HAP-1 (cell line): ENCODE results near the gene F10.
"Not testable (repeated sequence)": the region's sequence is repeated elsewhere in the genome, so short reads cannot be mapped to it uniquely, and the experiment has no call there.

Experiments
- DNase-seq, 2 experiments: peaks; one replicate each; pipeline ENCODE4 v3.0.0-alpha.2; 2016 to 2020; ENCODE audit warnings: low spot score in 2 of 2
- H3K27me3 ChIP-seq: fragments of 250-450 bp; sonication (Bioruptor Pico); 2 replicates; pipeline ENCODE4 v1.5.1; 2020; ENCODE audit warnings: low read depth, mild to moderate bottlenecking, moderate library complexity
- H3K36me3 ChIP-seq: fragments of 250-450 bp; sonication (Bioruptor Pico); replicated peaks from 2 replicates; pipeline ENCODE4 v1.5.1; 2020; ENCODE audit warnings: mild to moderate bottlenecking
- H3K4me1 ChIP-seq: fragments of 250-450 bp; sonication (Bioruptor Pico); 2 replicates; pipeline ENCODE4 v1.5.1; 2020; ENCODE audit warnings: mild to moderate bottlenecking
- H3K4me3 ChIP-seq: fragments of 250-450 bp; sonication (Bioruptor Pico); 2 replicates; pipeline ENCODE4 v1.5.1; 2020; ENCODE audit warnings: mild to moderate bottlenecking, moderate library complexity
- H3K9me3 ChIP-seq: fragments of 250-450 bp; sonication (Bioruptor Pico); 2 replicates; pipeline ENCODE4 v1.5.1; 2020; ENCODE audit warnings: mild to moderate bottlenecking, moderate library complexity
- in situ Hi-C: fragments of 300-500 bp; cut with MboI; formaldehyde crosslinking; loops from 3 replicates; pipeline ENCODE4 v1.14.3; 2020; ENCODE audit warnings: low sequenced_read_pairs, inconsistent platforms, mixed read lengths

F10 gene

GRCh38 chr13:113102302-113102701, 20.3 kb upstream of the F10 start:
- H3K4me3 ChIP-seq, H3K4me1 ChIP-seq, H3K9me3 ChIP-seq, in situ Hi-C loops, H3K36me3 ChIP-seq, H3K27me3 ChIP-seq, DNase-seq: not testable (repeated sequence)

GRCh38 chr13:113102727-113103126, 19.9 kb upstream of the F10 start:
- no peak for DNase-seq
- Histone ChIP-seq H3K36me3 (no peaks in the 10 kb centered on the region), H3K4me1 (peaks cover 3% of the 10 kb centered on the region), H3K4me3 (no peak overlapping the region), H3K9me3 (no peaks in the 10 kb centered on the region), H3K27me3 (no peaks in the 10 kb centered on the region)
- in situ Hi-C loops: no loop called here

GRCh38 chr13:113103646-113104045, 19.0 kb upstream of the F10 start:
- in situ Hi-C loops: no loop called here
- DNase-seq: no peak
- Histone ChIP-seq H3K9me3 (no peaks in the 10 kb centered on the region), H3K4me3 (no peak overlapping the region), H3K36me3 (no peaks in the 10 kb centered on the region), H3K4me1 (peaks cover 3% of the 10 kb centered on the region), H3K27me3 (no peaks in the 10 kb centered on the region)

- no peak for DNase-seq
- in situ Hi-C loops: no loop called here
- H3K4me3 ChIP-seq: no peak within 1 kb of the TSS
- no peaks in the 10 kb centered on the region for H3K9me3 ChIP-seq
- H3K36me3 ChIP-seq: no peaks in the 10 kb centered on the region
- H3K27me3 ChIP-seq: no peaks in the 10 kb centered on the region
- H3K4me1 ChIP-seq: peaks cover 3% of the 10 kb centered on the region
Measured at GRCh38 chr13:113105032-113105920, 17.3 kb upstream of the F10 start, which contains the start of gene F7. Gene F7, plus strand, starts transcription at chr13:113105791. Its CDS starts 51 bp downstream, at chr13:113105842.

- no peak for DNase-seq
- in situ Hi-C loops: no loop called here
Measured at GRCh38 chr13:113105921-113106452, 16.6 kb upstream of the F10 start.

GRCh38 chr13:113106711-113107351, 15.8 kb upstream of the F10 start:
- no peak for DNase-seq
- no peak overlapping the region for H3K4me3 ChIP-seq
- no peaks in the 10 kb centered on the region for H3K9me3 ChIP-seq
- H3K36me3 ChIP-seq: no peaks in the 10 kb centered on the region
- in situ Hi-C loops: no loop called here
- no peaks in the 10 kb centered on the region for H3K4me1 ChIP-seq
- no peaks in the 10 kb centered on the region for H3K27me3 ChIP-seq

More at GRCh38 chr13:113105921-113106452, 16.6 kb upstream of the F10 start:
- H3K4me1 ChIP-seq: peaks cover 3% of the 10 kb centered on the region
- H3K27me3 ChIP-seq: no peaks in the 10 kb centered on the region
- H3K9me3 ChIP-seq: no peaks in the 10 kb centered on the region
- no peaks in the 10 kb centered on the region for H3K36me3 ChIP-seq
- no peak overlapping the region for H3K4me3 ChIP-seq

- DNase-seq, H3K9me3 ChIP-seq, H3K4me1 ChIP-seq, H3K36me3 ChIP-seq, H3K27me3 ChIP-seq, in situ Hi-C loops, H3K4me3 ChIP-seq: not testable (repeated sequence)
Measured at GRCh38 chr13:113108521-113108920, 14.1 kb upstream of the F10 start.

GRCh38 chr13:113109151-113110047, 13.2 kb upstream of the F10 start:
- in situ Hi-C loops: no loop called here
- H3K36me3 ChIP-seq: no peaks in the 10 kb centered on the region
- no peak overlapping the region for H3K4me3 ChIP-seq
- DNase-seq: no peak
- no peaks in the 10 kb centered on the region for H3K27me3 ChIP-seq
- no peaks in the 10 kb centered on the region for H3K9me3 ChIP-seq
- no peaks in the 10 kb centered on the region for H3K4me1 ChIP-seq

- in situ Hi-C loops: no loop called here
- no peaks in the 10 kb centered on the region for H3K27me3 ChIP-seq
- H3K36me3 ChIP-seq: no peaks in the 10 kb centered on the region
- H3K9me3 ChIP-seq: no peaks in the 10 kb centered on the region
- H3K4me3 ChIP-seq: no peak overlapping the region
- DNase-seq: no peak
- H3K4me1 ChIP-seq: no peaks in the 10 kb centered on the region
Measured at GRCh38 chr13:113110048-113110851, 12.3 kb upstream of the F10 start.

- DNase-seq: no peak
- Histone ChIP-seq H3K36me3 (no peaks in the 10 kb centered on the region), H3K4me3 (no peak overlapping the region), H3K4me1 (no peaks in the 10 kb centered on the region), H3K9me3 (no peaks in the 10 kb centered on the region), H3K27me3 (no peaks in the 10 kb centered on the region)
- in situ Hi-C loops: no loop called here
Measured at GRCh38 chr13:113110852-113111315, 11.7 kb upstream of the F10 start.

- H3K27me3 ChIP-seq, in situ Hi-C loops, H3K4me3 ChIP-seq, DNase-seq, H3K9me3 ChIP-seq, H3K36me3 ChIP-seq, H3K4me1 ChIP-seq: not testable (repeated sequence)
Measured at GRCh38 chr13:113111821-113112220, 10.8 kb upstream of the F10 start.

GRCh38 chr13:113112475-113112874, 10.1 kb upstream of the F10 start:
- H3K27me3 ChIP-seq, DNase-seq, in situ Hi-C loops, H3K4me3 ChIP-seq, H3K9me3 ChIP-seq, H3K36me3 ChIP-seq, H3K4me1 ChIP-seq: not testable (repeated sequence)
